Vagina (tissue), 2 donors: ENCODE results near the gene GATA6.

Source experiments
- CTCF ChIP-seq, 3 experiments: fragments of 450-650 bp in 2 of 3; fragments of 200-600 bp in 1 of 3; sonication (generic) in 1 of 3; IDR thresholded peaks; one replicate each; pipeline ENCODE4 v1.5.1; 2017 to 2019; ENCODE audit warnings: antibody characterized with exemption in 3 of 3, mild to moderate bottlenecking in 2 of 3, moderate library complexity in 2 of 3
- POLR2A ChIP-seq, 2 donors: fragments of 450-650 bp; IDR thresholded peaks; one replicate each; pipeline ENCODE4 v1.6.1; 2017; ENCODE audit warnings: antibody characterized with exemption in 2 of 2, mild to moderate bottlenecking in 2 of 2, moderate library complexity in 2 of 2

DNA sequence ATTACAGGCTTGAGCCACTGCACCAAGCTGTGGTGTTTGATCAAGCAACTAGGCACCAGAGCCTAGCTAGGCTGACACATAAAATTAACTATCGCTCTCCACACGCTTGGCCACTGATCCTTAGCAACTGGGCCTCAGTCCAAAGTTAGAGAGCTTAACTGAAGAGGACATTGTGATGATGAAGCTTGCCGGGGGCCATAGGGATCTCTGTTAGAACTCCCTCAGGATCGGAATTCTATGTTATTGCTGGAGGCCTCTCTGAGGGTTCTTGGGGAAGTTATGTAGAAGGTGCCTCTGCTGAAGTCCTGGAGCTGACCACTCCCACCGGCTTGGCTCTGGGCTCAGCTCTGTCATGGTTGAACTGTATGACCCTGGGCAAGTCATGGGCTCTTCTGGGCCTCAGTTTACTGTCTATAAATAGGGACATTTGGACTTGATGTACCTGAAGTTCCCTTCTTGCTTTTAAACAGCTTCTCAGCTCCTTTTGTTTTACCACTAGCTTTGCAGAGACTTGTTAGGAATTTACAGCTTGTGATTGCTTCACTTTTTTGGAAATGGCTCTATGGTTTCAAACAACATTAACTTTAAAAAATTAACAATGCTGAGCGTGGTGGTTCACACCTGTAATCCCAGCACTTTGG is 44.1 kb downstream of the GATA6 start:
- TF ChIP-seq CTCF (IDR thresholded peaks at IDR 0.05) (no peak), POLR2A (IDR thresholded peaks at IDR 0.05) (no peak)
